ENCODE measurements around the gene PRR15. TPM values are rescaled to one million over a fixed set of nuclear protein-coding genes. Genes with fewer than 3 reads are reported as not detected.

Gene PRR15
- total and polyA plus RNA-seq, 2 of the 4 experiments (the other 2 are of a cell fraction) = not detected

- Histone ChIP-seq H3K14ac (replicated peaks; ENCODE audit: low read depth, low read length) (no peak overlapping the region), H2AK5ac (ENCODE audit: low read depth, low read length) (no peak overlapping the region), H3K18ac (ENCODE audit: low read depth, low read length) (no peak overlapping the region), H2BK120ac (ENCODE audit: low read depth, low read length) (no peak overlapping the region), H3K4me2 (ENCODE audit: low read depth, low read length) (no peak overlapping the region), H2BK15ac (ENCODE audit: low read depth, low read length) (no peak overlapping the region), H3K4ac (ENCODE audit: low read depth, low read length) (no peak overlapping the region), H3K27ac (ENCODE audit: insufficient read depth, low read length) (no peak overlapping the region), H4K8ac (ENCODE audit: low read depth in 2 of 2, low read length in 2 of 2) (no peak overlapping the region), H3K9me3 (ENCODE audit: control insufficient read depth, insufficient read depth, low read length) (no peaks in the 10 kb centered on the region), H3K9ac (ENCODE audit: low read depth, low read length) (no peak overlapping the region), H3K79me1 (ENCODE audit: low read depth in 1 of 2, low read length in 2 of 2) (no peaks in the 10 kb centered on the region), H4K5ac (ENCODE audit: low read depth, low read length) (no peak overlapping the region), H4K91ac (ENCODE audit: insufficient read depth, low read depth, low read length) (no peak overlapping the region), H3K27me3 (ENCODE audit: control insufficient read depth, insufficient read depth, low read length) (no peaks in the 10 kb centered on the region), H3K9me1 (ENCODE audit: insufficient read depth, low read length) (no peaks in the 10 kb centered on the region), H3K4me3 (ENCODE audit: insufficient read depth, low read depth, low read length) (no peak overlapping the region), H3K56ac (ENCODE audit: extremely low read depth, insufficient read depth, low read length) (no peak overlapping the region), H2BK20ac (ENCODE audit: low read depth, low read length) (no peak overlapping the region), H2BK5ac (ENCODE audit: low read depth, low read length, poor library complexity, severe bottlenecking) (no peak overlapping the region), H2AFZ (replicated peaks; ENCODE audit: low read length, poor library complexity) (no peak overlapping the region), H4K20me1 (ENCODE audit: insufficient read depth, low read length) (no peaks in the 10 kb centered on the region), H3K4me1 (ENCODE audit: control insufficient read depth, insufficient read depth, low read length) (no peaks in the 10 kb centered on the region), H3K36me3 (ENCODE audit: control insufficient read depth, insufficient read depth, low read length) (no peaks in the 10 kb centered on the region), H3K23ac (ENCODE audit: low read depth, low read length) (no peak overlapping the region), H2AK9ac (replicated peaks; ENCODE audit: low read depth, low read length, poor library complexity) (no peak overlapping the region)
- no peak for ATAC-seq (ENCODE audit: low read depth)
- CTCF ChIA-PET = no interaction called here
- intact Hi-C loops (cut with micrococcal nuclease) (no loop called here), in situ Hi-C loops (cut with MboI; ENCODE audit: low sequenced_read_pairs) (no loop called here), dilution Hi-C loops (cut with HindIII; ENCODE audit: low sequenced_read_pairs, unreplicated experiment) (no loop called here)
- TF ChIP-seq NFE2L2 (IDR thresholded peaks at IDR 0.05; ENCODE audit: low read depth, low read length) (no peak), RAD21 (IDR thresholded peaks at IDR 0.05; ENCODE audit: low read length) (no peak), BHLHE40 (IDR thresholded peaks at IDR 0.05; ENCODE audit: low read depth, low read length) (no peak), MAZ (IDR thresholded peaks at IDR 0.05; ENCODE audit: borderline replicate concordance, low read depth, low read length) (no peak), MXI1 (IDR thresholded peaks at IDR 0.05; ENCODE audit: borderline replicate concordance, low read depth, low read length) (no peak), CHD1 (IDR thresholded peaks at IDR 0.05; ENCODE audit: low read depth, low read length) (no peak), RCOR1 (IDR thresholded peaks at IDR 0.05; ENCODE audit: insufficient replicate concordance, low read length) (no peak), FOS (IDR thresholded peaks at IDR 0.05; ENCODE audit: low read depth, low read length) (no peak), USF2 (IDR thresholded peaks at IDR 0.05; ENCODE audit: low read depth, low read length) (no peak), POLR2A (IDR thresholded peaks at IDR 0.05; ENCODE audit: low read depth, low read length) (no peak), SMC3 (IDR thresholded peaks at IDR 0.05; ENCODE audit: low read depth, low read length) (no peak)
- TF ChIP-seq, protein P1, sequence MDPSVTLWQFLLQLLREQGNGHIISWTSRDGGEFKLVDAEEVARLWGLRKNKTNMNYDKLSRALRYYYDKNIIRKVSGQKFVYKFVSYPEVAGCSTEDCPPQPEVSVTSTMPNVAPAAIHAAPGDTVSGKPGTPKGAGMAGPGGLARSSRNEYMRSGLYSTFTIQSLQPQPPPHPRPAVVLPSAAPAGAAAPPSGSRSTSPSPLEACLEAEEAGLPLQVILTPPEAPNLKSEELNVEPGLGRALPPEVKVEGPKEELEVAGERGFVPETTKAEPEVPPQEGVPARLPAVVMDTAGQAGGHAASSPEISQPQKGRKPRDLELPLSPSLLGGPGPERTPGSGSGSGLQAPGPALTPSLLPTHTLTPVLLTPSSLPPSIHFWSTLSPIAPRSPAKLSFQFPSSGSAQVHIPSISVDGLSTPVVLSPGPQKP (IDR thresholded peaks at IDR 0.05; ENCODE audit: borderline replicate concordance, low read depth, low read length) = no peak
- TF ChIP-seq, protein P2, sequence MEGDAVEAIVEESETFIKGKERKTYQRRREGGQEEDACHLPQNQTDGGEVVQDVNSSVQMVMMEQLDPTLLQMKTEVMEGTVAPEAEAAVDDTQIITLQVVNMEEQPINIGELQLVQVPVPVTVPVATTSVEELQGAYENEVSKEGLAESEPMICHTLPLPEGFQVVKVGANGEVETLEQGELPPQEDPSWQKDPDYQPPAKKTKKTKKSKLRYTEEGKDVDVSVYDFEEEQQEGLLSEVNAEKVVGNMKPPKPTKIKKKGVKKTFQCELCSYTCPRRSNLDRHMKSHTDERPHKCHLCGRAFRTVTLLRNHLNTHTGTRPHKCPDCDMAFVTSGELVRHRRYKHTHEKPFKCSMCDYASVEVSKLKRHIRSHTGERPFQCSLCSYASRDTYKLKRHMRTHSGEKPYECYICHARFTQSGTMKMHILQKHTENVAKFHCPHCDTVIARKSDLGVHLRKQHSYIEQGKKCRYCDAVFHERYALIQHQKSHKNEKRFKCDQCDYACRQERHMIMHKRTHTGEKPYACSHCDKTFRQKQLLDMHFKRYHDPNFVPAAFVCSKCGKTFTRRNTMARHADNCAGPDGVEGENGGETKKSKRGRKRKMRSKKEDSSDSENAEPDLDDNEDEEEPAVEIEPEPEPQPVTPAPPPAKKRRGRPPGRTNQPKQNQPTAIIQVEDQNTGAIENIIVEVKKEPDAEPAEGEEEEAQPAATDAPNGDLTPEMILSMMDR (conservative IDR thresholded peaks at IDR 0.05; ENCODE audit: low read depth, low read length) = no peak
- no peak for DNase-seq
- BruUV-seq (replicated peaks) = no TSS peak
- WGBS, 2 experiments (ENCODE audit: extremely low coverage in 2 of 2, insufficient read length in 1 of 2) = 34 to 100% methylated on average over 1 to 3 of the region's 4 CpGs
- POLR2A ChIA-PET (ENCODE audit: unreplicated experiment) = no interaction called here
These were observed 48.4 kb downstream of the PRR15 start for GRCh38 chr7:29611941-29612544.
